ENCODE measurements around the gene PTK6.

The PTK6 gene

DNA sequence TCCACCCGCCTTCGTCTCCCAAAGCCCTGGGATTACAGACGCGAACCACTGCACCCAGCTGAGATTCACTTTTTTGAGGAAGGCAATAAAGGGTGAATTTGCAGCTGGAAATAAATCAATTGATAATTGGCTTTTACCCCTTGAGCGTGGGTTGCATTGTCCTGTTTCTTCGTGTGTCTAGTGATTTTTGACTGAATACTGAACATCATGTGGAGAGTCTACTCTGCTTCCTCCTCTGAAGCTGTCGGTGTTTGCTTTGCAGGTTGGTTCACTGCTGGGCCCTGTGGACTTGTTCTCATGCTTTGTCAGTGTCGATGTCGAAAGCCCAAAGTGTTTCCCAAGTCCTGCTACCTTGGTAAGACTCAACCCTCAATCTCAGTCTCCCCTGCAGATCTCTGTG lies 32.5 kb downstream of the PTK6 start:
- Histone ChIP-seq H3K27me3 (ENCODE audit: insufficient read depth, low read length) (peaks cover 22% of the 10 kb centered on the region; the same call in 1 of the 2 replicates), H3F3A (ENCODE audit: insufficient read depth, low read length) (no peaks in the 10 kb centered on the region), H3K9me2 (ENCODE audit: low read depth, low read length) (no peaks in the 10 kb centered on the region), H3K27ac (ENCODE audit: low read depth, low read length, poor library complexity, severe bottlenecking) (no peak overlapping the region), H2AFZ (ENCODE audit: low read length) (no peak overlapping the region), H3K4me1 (ENCODE audit: insufficient read depth, low read length, severe bottlenecking) (peaks cover 9% of the 10 kb centered on the region), H3K9ac (ENCODE audit: low read length) (no peak overlapping the region), H3K79me2 (ENCODE audit: insufficient read depth, low read length) (no peaks in the 10 kb centered on the region), H4K20me1 (ENCODE audit: insufficient read depth, low read length) (no peaks in the 10 kb centered on the region), H3K9me3 (ENCODE audit: low read length) (0 out of 2 replicates have a peak, but pooled peaks cover 6% of the 10 kb centered on the region), H3K36me3 (ENCODE audit: insufficient read depth, low read length) (no peaks in the 10 kb centered on the region; the same call in 1 of the 2 replicates), H3K4me3 (ENCODE audit: low read depth, low read length, poor library complexity, severe bottlenecking) (no peak overlapping the region), H3K4me2 (ENCODE audit: low read length) (no peak overlapping the region)
- TF ChIP-seq, protein P1, sequence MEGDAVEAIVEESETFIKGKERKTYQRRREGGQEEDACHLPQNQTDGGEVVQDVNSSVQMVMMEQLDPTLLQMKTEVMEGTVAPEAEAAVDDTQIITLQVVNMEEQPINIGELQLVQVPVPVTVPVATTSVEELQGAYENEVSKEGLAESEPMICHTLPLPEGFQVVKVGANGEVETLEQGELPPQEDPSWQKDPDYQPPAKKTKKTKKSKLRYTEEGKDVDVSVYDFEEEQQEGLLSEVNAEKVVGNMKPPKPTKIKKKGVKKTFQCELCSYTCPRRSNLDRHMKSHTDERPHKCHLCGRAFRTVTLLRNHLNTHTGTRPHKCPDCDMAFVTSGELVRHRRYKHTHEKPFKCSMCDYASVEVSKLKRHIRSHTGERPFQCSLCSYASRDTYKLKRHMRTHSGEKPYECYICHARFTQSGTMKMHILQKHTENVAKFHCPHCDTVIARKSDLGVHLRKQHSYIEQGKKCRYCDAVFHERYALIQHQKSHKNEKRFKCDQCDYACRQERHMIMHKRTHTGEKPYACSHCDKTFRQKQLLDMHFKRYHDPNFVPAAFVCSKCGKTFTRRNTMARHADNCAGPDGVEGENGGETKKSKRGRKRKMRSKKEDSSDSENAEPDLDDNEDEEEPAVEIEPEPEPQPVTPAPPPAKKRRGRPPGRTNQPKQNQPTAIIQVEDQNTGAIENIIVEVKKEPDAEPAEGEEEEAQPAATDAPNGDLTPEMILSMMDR (IDR thresholded peaks at IDR 0.05; ENCODE audit: low read length): no peak
- TF ChIP-seq EZH2 (IDR thresholded peaks at IDR 0.05; ENCODE audit: borderline replicate concordance, low read length): no peak

DNA sequence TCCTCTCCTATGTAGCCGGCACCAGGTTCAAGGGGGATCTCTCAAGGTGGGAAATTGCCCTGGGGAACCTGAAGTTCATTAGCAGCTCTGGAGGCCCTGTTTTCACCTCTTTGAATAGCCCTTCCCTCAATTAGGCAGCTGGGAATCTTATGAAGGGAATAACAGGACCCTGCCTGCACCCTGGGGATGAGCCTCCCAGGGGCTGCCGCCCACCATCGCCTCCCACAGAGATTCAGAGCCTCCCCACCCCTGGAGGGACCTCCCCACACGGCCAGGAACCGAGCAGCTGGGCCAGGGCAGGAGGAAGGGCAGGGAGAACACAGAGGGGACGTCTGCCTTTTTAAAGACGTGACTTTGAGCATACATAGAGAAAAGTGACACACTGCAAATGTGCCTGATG lies 33.7 kb downstream of the PTK6 start:
- 0 out of 2 replicates have a peak, but pooled peaks cover 6% of the 10 kb centered on the region for H3K9me3 ChIP-seq (ENCODE audit: low read length)
- no peak overlapping the region for H3K4me3 ChIP-seq (ENCODE audit: low read depth, low read length, poor library complexity, severe bottlenecking)
- peaks cover 22% of the 10 kb centered on the region; the same call in 1 of the 2 replicates for H3K27me3 ChIP-seq (ENCODE audit: insufficient read depth, low read length)
- H3K36me3 ChIP-seq (ENCODE audit: insufficient read depth, low read length): no peaks in the 10 kb centered on the region; the same call in 1 of the 2 replicates
- no peaks in the 10 kb centered on the region for H4K20me1 ChIP-seq (ENCODE audit: insufficient read depth, low read length)
- H3F3A ChIP-seq (ENCODE audit: insufficient read depth, low read length): no peaks in the 10 kb centered on the region
- H2AFZ ChIP-seq (ENCODE audit: low read length): no peak overlapping the region
- H3K9me2 ChIP-seq (ENCODE audit: low read depth, low read length): no peaks in the 10 kb centered on the region
- no peak overlapping the region for H3K4me2 ChIP-seq (ENCODE audit: low read length)
- no peak for TF ChIP-seq EZH2 (IDR thresholded peaks at IDR 0.05; ENCODE audit: borderline replicate concordance, low read length)
- TF ChIP-seq, protein P1 (IDR thresholded peaks at IDR 0.05; ENCODE audit: low read length): no peak
- H3K27ac ChIP-seq (ENCODE audit: low read depth, low read length, poor library complexity, severe bottlenecking): no peak overlapping the region
- peaks cover 9% of the 10 kb centered on the region for H3K4me1 ChIP-seq (ENCODE audit: insufficient read depth, low read length, severe bottlenecking)
- no peaks in the 10 kb centered on the region for H3K79me2 ChIP-seq (ENCODE audit: insufficient read depth, low read length)
- no peak overlapping the region for H3K9ac ChIP-seq (ENCODE audit: low read length)

DNA sequence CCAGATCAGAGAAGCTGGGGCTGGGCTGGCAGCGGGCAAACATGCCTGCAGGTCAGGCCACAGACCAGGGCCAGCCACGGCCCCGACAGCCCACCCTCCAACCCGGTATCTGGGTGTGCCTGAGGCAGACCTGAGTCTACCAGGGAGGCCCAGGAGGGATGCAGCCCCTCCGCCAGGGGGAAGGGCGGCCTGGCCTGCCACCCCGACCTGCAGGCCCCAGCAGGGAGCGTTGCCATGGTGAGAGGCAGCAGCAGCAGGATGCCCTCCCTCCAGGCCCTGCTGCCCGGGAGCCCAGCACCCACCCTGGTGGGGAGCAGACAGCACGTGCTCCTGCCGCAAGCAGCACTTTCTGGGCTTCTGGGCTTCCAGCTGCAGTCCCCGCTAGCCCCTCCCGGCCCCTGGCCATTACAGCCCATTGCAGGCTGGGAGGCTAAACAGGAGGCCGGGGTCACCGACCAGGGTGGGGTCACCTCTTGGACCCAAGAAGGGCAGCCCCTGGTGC lies 34.5 kb downstream of the PTK6 start:
- 0 out of 2 replicates have a peak, but pooled peaks cover 6% of the 10 kb centered on the region for H3K9me3 ChIP-seq (ENCODE audit: low read length)
- no peaks in the 10 kb centered on the region; the same call in 1 of the 2 replicates for H3K36me3 ChIP-seq (ENCODE audit: insufficient read depth, low read length)
- no peaks in the 10 kb centered on the region for H3K79me2 ChIP-seq (ENCODE audit: insufficient read depth, low read length)
- no peaks in the 10 kb centered on the region for H3K9me2 ChIP-seq (ENCODE audit: low read depth, low read length)
- no peaks in the 10 kb centered on the region for H3F3A ChIP-seq (ENCODE audit: insufficient read depth, low read length)
- H3K4me1 ChIP-seq (ENCODE audit: insufficient read depth, low read length, severe bottlenecking): peaks cover 9% of the 10 kb centered on the region
- no peaks in the 10 kb centered on the region for H4K20me1 ChIP-seq (ENCODE audit: insufficient read depth, low read length)
- no peak overlapping the region for H3K4me3 ChIP-seq (ENCODE audit: low read depth, low read length, poor library complexity, severe bottlenecking)
- H3K9ac ChIP-seq (ENCODE audit: low read length): no peak overlapping the region
- H3K4me2 ChIP-seq (ENCODE audit: low read length): no peak overlapping the region
- TF ChIP-seq, protein P1 (IDR thresholded peaks at IDR 0.05; ENCODE audit: low read length): no peak
- TF ChIP-seq EZH2 (IDR thresholded peaks at IDR 0.05; ENCODE audit: borderline replicate concordance, low read length): no peak
- no peak overlapping the region for H2AFZ ChIP-seq (ENCODE audit: low read length)
- H3K27ac ChIP-seq (ENCODE audit: low read depth, low read length, poor library complexity, severe bottlenecking): no peak overlapping the region
- H3K27me3 ChIP-seq (ENCODE audit: insufficient read depth, low read length): peaks cover 22% of the 10 kb centered on the region; the same call in 1 of the 2 replicates
